ENCODE results near the gene KRR1.

The KRR1 gene

DNA sequence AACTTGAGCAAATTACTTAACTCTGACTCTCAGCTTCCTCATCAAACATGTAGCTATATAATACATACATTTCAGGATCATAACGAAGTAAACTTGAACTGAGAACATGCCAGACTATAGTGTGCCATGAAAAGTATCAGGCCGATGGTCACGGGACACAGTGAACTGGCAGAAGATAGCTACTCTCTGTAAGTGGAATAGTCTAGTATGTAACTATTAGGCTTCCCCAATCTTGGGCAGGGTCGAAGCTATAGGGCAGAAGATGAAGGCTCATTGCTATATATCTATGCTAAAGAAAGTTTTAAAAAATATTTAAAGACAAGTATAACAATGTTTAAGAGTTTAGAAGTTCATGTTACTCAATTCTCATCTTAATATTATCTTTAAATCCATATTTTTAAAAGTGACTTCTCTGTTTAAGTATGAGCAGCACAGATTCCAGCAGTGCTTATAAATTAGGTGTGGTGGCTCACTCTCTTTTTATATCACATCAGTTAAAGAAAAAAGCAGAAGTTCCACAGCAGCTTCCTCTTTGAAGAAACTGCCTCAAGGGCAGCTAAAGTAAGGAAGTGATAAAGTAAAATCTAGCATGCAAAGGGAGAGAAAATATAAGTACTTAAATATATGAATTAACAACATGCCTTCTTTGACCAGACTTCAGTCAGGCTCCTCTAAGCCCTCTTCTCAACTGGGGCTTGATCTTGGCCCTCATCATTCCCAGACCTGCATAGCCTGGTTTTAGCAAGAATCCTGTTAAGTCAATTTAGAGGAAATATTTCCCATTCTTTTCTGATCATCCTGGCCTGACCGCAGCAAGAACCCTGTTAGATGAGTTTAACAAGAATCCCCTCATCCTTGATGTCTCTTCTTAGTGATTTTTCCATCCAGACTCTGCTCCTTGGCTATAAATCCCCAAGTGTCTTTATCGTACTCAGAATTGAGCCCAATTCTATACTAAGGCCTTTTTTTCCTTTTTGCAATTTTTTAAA is 39.2 kb downstream of the KRR1 start:
- TF ChIP-seq EGR1 (IDR thresholded peaks at IDR 0.05), result no peak
- TF ChIP-seq ZBTB7A (IDR thresholded peaks at IDR 0.05; ENCODE audit: low read depth), result no peak
- TF ChIP-seq FOXM1 (IDR thresholded peaks at IDR 0.05; ENCODE audit: borderline replicate concordance, low read depth), result no peak
- TF ChIP-seq, protein P1, sequence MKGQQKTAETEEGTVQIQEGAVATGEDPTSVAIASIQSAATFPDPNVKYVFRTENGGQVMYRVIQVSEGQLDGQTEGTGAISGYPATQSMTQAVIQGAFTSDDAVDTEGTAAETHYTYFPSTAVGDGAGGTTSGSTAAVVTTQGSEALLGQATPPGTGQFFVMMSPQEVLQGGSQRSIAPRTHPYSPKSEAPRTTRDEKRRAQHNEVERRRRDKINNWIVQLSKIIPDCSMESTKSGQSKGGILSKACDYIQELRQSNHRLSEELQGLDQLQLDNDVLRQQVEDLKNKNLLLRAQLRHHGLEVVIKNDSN (IDR thresholded peaks at IDR 0.05), result no peak
- TF ChIP-seq, protein P2, sequence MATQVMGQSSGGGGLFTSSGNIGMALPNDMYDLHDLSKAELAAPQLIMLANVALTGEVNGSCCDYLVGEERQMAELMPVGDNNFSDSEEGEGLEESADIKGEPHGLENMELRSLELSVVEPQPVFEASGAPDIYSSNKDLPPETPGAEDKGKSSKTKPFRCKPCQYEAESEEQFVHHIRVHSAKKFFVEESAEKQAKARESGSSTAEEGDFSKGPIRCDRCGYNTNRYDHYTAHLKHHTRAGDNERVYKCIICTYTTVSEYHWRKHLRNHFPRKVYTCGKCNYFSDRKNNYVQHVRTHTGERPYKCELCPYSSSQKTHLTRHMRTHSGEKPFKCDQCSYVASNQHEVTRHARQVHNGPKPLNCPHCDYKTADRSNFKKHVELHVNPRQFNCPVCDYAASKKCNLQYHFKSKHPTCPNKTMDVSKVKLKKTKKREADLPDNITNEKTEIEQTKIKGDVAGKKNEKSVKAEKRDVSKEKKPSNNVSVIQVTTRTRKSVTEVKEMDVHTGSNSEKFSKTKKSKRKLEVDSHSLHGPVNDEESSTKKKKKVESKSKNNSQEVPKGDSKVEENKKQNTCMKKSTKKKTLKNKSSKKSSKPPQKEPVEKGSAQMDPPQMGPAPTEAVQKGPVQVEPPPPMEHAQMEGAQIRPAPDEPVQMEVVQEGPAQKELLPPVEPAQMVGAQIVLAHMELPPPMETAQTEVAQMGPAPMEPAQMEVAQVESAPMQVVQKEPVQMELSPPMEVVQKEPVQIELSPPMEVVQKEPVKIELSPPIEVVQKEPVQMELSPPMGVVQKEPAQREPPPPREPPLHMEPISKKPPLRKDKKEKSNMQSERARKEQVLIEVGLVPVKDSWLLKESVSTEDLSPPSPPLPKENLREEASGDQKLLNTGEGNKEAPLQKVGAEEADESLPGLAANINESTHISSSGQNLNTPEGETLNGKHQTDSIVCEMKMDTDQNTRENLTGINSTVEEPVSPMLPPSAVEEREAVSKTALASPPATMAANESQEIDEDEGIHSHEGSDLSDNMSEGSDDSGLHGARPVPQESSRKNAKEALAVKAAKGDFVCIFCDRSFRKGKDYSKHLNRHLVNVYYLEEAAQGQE (IDR thresholded peaks at IDR 0.05; ENCODE audit: low read depth), result no peak
- no peak for TF ChIP-seq YY1 (IDR thresholded peaks at IDR 0.05; ENCODE audit: low read depth)
- no peak for TF ChIP-seq CEBPB (IDR thresholded peaks at IDR 0.05)
- TF ChIP-seq CREB1 (IDR thresholded peaks at IDR 0.05; ENCODE audit: low read depth), result no peak
- no peak for TF ChIP-seq TAF1 (IDR thresholded peaks at IDR 0.05; ENCODE audit: low read depth)
- TF ChIP-seq, protein P3, sequence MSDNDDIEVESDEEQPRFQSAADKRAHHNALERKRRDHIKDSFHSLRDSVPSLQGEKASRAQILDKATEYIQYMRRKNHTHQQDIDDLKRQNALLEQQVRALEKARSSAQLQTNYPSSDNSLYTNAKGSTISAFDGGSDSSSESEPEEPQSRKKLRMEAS (IDR thresholded peaks at IDR 0.05), result no peak
- TF ChIP-seq RAD21 (IDR thresholded peaks at IDR 0.05; ENCODE audit: low read depth), result no peak
- TF ChIP-seq TCF12 (IDR thresholded peaks at IDR 0.05; ENCODE audit: low read depth), result no peak
- no peak for TF ChIP-seq NFIC (IDR thresholded peaks at IDR 0.05)
- no peak for TF ChIP-seq TEAD4 (IDR thresholded peaks at IDR 0.05)
- no peak for TF ChIP-seq EP300 (IDR thresholded peaks at IDR 0.05; ENCODE audit: borderline replicate concordance)

DNA sequence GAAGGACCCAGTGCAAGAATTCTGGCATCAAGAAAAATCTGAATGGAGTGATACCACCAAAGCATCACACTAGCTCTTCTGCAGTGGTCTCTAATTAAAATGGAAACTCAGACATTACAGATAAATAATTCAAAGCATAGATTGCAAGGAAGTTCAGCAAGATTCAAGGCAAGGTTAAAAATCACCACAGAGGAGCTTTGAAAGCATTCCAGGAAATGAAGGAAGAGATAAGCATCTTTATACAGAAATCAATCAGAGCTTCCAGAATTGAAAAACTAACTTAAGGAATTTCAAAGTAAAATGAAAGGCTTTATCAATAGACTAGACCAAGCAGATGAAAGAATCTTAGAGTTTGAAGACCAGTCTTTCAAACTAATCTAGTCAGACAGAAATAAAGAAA is 51.2 kb downstream of the KRR1 start:
- TF ChIP-seq, protein P2 (IDR thresholded peaks at IDR 0.05; ENCODE audit: low read depth), result no peak

DNA sequence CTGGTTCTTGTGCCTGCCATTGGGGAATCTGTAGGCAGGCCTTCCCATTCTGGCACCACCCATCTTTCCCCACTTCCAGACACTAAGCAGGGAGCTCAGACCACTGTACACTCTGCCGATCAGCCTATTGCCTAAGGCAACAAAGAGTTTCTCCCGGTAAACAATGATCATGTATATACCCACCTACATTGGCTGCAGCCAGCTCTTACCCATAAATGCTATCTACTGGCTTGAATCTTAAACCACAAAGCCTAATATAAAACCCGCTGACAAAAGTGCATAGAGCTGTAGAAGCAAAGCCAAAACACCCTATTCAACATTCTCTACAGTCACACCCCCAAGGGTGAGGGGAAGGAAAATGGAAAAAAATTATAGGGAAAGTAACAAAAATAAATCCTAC is 51.7 kb downstream of the KRR1 start:
- TF ChIP-seq, protein P3 (IDR thresholded peaks at IDR 0.05), result no peak
- TF ChIP-seq YY1 (IDR thresholded peaks at IDR 0.05; ENCODE audit: low read depth), result no peak
- TF ChIP-seq NFIC (IDR thresholded peaks at IDR 0.05), result no peak
- no peak for TF ChIP-seq CEBPB (IDR thresholded peaks at IDR 0.05)
- TF ChIP-seq TEAD4 (IDR thresholded peaks at IDR 0.05), result no peak
- TF ChIP-seq ZBTB7A (IDR thresholded peaks at IDR 0.05; ENCODE audit: low read depth), result no peak
- TF ChIP-seq TAF1 (IDR thresholded peaks at IDR 0.05; ENCODE audit: low read depth), result no peak
- no peak for TF ChIP-seq FOXM1 (IDR thresholded peaks at IDR 0.05; ENCODE audit: borderline replicate concordance, low read depth)
- no peak for TF ChIP-seq EGR1 (IDR thresholded peaks at IDR 0.05)
- TF ChIP-seq, protein P1 (IDR thresholded peaks at IDR 0.05), result no peak
- TF ChIP-seq EP300 (IDR thresholded peaks at IDR 0.05; ENCODE audit: borderline replicate concordance), result no peak
- TF ChIP-seq TCF12 (IDR thresholded peaks at IDR 0.05; ENCODE audit: low read depth), result no peak
- TF ChIP-seq, protein P2 (IDR thresholded peaks at IDR 0.05; ENCODE audit: low read depth), result no peak
- no peak for TF ChIP-seq RAD21 (IDR thresholded peaks at IDR 0.05; ENCODE audit: low read depth)
- no peak for TF ChIP-seq CREB1 (IDR thresholded peaks at IDR 0.05; ENCODE audit: low read depth)

DNA sequence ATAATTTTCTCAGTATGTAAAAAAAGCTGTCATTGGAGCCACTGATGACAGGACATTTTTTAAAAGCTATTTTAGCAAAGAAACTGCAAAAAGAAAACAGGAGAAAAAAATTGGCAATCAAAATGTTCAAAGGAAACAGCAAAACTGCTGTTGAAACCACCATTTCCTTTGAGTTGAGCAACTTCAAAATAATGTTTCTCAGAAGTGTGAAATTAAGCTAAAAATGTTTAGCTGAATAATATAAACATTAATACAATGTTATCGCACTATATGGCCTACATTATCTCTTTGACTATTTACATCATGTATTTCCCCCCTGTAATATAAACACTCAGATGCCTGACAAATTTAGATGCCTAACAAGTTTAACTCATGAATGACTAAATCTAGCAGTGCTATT is 54.2 kb downstream of the KRR1 start:
- TF ChIP-seq FOXM1 (IDR thresholded peaks at IDR 0.05; ENCODE audit: borderline replicate concordance, low read depth), result no peak
- TF ChIP-seq, protein P2 (IDR thresholded peaks at IDR 0.05; ENCODE audit: low read depth), result no peak
- no peak for TF ChIP-seq ZBTB7A (IDR thresholded peaks at IDR 0.05; ENCODE audit: low read depth)
- no peak for TF ChIP-seq CREB1 (IDR thresholded peaks at IDR 0.05; ENCODE audit: low read depth)
- TF ChIP-seq TEAD4 (IDR thresholded peaks at IDR 0.05), result no peak
- TF ChIP-seq, protein P1 (IDR thresholded peaks at IDR 0.05), result no peak
- TF ChIP-seq, protein P3 (IDR thresholded peaks at IDR 0.05), result no peak
- TF ChIP-seq TAF1 (IDR thresholded peaks at IDR 0.05; ENCODE audit: low read depth), result no peak

All from Ishikawa (cell line).